T-helper 17 cell (primary cell): ENCODE data around the gene ASB8. TPM values are rescaled to one million over a fixed set of nuclear protein-coding genes. Genes with fewer than 3 reads are reported as not detected.

Experiments used
- total RNA-seq, 4 donors: library from RNA in 2 of 4; stranded (reverse) in 2 of 4; gene quantifications; one replicate each; pipeline ENCODE4 v1.2.3 and lab custom pipeline; 2022 to 2026

ASB8 gene
- total RNA-seq, 2 donors from 2014 or later: 39.0 to 59.6 TPM

Other genes starting within 250 kb of the ASB8 start
- 10 to 100 TPM; 17.5 to 20.5 TPM for gene TMEM106C, start 193.9 kb downstream of the ASB8 start, total RNA-seq
- gene COL2A1, start 153.0 kb downstream of the ASB8 start, total RNA-seq: not detected
- 10 to 100 TPM; 26.9 to 33.8 TPM for gene SENP1, start 51.4 kb downstream of the ASB8 start, total RNA-seq
- gene PFKM, start 38.2 kb downstream of the ASB8 start, total RNA-seq: 10 to 100 TPM; 19.6 to 19.9 TPM
- gene CCDC184, start 26.1 kb upstream of the ASB8 start, total RNA-seq: 1 to 10 TPM; 7.5 to 8.6 TPM
- gene OR10AD1, start 45.8 kb upstream of the ASB8 start, total RNA-seq: not detected
- gene ZNF641, start 193.4 kb upstream of the ASB8 start, total RNA-seq: 10 to 100 TPM; 18.4 to 27.1 TPM